HG03520 (cell line): ENCODE results near the gene PRRG1.
"Not testable (repeated sequence)": the region's sequence is repeated elsewhere in the genome, so short reads cannot be mapped to it uniquely, and the experiment has no call there.

ENCODE experiments used
- ATAC-seq: cut with Tn5 transposase; IDR thresholded peaks from one replicate; pipeline ENCODE4 v1.9.1; 2021; ENCODE audit warnings: mild to moderate bottlenecking, moderate library complexity; ENCODE audit not compliant: unreplicated experiment

Gene PRRG1

DNA sequence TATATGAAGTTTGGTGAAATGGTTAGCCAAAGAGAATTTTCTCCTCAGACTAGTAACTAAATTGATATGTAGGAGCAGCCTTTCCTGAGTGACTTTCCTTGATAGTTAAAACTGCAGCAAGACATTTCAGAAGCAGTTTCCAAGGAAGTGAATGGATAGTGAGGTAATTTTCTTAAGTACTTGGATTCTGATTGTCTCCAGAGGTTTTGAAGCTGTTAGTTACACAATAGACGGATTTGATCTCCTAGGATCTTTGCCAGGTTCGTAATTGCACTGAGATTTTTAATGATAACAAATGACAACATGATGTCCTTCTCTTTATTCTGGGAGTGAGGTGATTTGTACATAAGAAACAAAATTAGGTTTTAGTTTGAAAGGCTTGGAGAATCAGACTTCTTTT lies 29.2 kb downstream of the PRRG1 start:
- no peak for ATAC-seq

DNA sequence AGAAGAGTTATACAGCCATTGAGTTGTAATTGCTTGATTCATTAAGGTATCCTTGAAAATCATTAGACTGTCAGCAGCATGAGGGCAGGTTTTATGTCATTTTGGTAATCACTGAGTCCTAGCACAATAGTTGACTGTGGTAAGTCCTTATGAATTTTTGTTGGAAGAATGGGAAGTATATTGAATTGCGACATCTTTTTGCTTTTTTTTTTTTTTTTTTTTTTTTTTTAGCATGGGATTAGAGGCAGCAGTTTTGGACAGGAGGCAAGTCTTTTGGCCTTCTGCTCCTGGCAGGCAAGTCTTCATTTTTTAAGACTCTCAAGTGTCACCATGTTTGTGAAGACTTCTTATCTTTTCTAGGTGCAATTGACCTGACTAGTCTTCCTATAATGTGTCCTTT lies 29.7 kb downstream of the PRRG1 start:
- no peak for ATAC-seq

GRCh38 chrX:37380256-37380655 lies 31.1 kb downstream of the PRRG1 start:
- no peak for ATAC-seq

GRCh38 chrX:37380924-37381323 lies 31.8 kb downstream of the PRRG1 start:
- no peak for ATAC-seq

GRCh38 chrX:37383313-37383712 lies 34.1 kb downstream of the PRRG1 start:
- no peak for ATAC-seq

DNA sequence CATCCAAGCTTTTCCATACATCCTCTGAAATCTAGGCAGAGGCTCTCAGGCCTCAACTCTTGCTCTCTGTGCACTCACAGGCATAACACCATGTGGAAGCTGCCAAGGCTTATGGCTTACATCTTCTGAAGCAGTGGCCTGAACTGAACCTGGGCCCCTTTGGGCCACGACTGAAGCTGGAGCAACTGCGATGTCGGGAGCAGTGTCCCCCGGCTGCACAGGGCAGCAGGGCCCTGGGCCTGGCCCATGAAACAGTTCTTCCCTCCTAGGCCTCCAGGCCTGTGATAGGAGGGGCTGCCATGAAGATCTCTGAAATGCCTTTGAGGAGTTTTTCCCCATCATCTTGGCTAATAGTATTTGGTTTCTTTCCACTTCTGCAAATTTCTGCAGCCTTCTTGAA lies 39.2 kb downstream of the PRRG1 start:
- ATAC-seq = no peak

DNA sequence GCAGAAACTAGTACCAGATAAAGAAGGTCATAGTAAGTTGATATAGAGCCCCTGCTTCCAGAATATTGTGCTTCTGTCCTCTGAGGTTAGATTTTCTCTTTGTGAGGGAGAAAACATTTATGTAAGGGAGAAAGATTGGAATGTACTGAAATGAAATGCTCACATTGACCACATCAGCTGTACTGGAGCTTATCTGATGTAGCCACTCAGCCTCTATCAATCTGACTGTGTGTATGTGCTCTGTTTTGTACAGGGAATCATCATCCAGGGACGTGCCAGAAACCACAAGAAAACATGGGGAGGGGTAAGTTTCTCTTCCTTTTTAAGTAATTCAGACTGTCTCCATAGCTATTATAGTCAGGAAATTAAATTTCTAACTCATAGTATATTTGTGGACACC lies 56.8 kb downstream of the PRRG1 start:
- no peak for ATAC-seq

GRCh38 chrX:37407736-37408135 lies 58.6 kb downstream of the PRRG1 start:
- no peak for ATAC-seq

DNA sequence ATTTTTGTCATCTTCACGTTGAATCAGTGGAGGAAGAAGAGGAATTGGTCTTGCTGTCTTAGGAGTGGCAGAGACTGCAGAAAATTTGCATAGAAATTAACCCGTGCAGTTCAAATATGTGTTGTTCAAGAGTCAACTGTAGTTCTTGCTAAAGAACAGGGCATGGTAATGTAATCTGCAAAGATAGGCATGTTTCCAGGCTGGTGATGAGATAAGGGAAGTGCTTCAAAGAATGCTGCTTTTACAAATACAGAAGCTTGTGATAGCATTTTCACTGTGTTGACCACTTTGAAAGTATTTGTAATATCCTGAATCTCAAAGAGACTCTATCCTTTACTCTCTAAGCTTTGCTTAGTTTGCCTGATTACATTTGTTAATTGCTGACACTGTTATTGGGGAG lies 60.1 kb downstream of the PRRG1 start:
- ATAC-seq = no peak

DNA sequence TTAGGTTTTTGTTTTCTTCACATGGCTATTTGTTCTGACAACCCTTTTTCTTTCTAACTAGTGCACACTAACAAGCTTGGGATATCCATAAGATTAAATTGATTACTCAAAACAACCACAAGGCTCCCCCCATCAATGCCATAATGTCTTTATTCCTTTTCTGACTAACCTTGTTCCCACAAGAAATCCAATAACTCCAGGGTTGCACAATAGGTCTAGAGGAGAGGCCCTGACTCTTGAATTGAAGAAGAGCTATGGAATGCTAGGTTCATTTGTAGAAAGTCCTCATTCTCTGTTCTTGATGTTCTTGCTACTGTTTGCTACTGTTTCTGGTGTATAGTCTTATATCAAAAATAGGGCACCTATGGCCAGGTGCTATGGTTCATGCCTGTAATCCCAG lies 71.0 kb downstream of the PRRG1 start:
- no peak for ATAC-seq

DNA sequence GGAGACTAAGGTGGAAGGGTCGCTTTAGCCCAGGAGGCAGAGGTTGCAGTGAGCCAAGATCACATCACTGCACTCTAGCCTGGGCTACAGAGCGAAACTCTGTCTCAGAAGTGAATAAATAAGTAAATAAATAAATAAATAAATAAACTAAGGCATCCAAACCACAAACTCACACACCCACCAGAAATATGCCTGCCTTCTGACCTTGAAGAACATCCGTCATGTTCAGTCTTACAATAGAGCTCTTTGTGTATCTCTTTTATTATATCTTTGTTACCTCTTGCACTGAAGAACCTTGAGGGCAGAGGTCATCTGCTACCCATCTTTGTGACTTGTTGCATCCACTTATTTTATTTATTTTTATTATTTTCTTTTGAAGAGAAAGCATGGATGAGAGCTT lies 71.6 kb downstream of the PRRG1 start:
- ATAC-seq = no peak

GRCh38 chrX:37424000-37424429 lies 74.9 kb downstream of the PRRG1 start:
- no peak for ATAC-seq

DNA sequence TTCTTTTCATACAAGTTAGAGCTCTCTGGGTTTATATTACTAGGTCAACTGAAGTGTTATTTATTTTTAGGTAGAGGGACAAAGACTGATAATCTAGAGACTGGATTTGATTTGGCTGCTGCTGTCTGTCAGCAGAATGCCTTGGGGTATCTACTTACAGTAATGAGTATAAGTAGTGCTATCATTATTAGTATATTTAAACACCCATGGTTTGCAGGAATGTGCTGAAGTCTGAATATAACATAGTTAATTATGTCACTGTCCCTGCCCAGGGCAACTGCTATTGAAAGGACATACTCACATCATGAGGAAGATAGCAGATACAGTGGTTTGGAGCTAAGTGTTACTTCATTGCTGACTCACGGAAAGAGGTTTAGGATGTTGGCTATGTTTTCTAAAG lies 76.2 kb downstream of the PRRG1 start:
- no peak for ATAC-seq

GRCh38 chrX:37428962-37429361 lies 79.8 kb downstream of the PRRG1 start:
- ATAC-seq = not testable (repeated sequence)

DNA sequence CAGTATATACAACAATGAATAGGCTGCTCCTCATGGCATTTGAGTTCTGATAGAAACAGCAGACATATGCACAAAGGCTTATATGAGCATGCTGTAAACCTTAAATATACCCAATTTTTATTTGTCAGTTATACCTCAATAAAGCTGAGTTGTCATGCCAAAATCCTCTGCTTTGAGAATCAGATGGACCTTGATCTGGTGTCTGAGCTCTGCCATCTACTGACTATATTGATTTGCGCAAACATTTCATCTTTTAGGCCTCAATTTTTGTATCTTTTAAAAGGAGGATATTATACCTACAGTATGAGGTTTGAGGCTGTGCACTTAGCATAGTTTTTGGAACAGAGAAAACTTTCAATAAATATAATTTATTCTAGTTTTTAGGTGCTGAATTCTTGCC lies 85.2 kb downstream of the PRRG1 start:
- ATAC-seq = no peak

DNA sequence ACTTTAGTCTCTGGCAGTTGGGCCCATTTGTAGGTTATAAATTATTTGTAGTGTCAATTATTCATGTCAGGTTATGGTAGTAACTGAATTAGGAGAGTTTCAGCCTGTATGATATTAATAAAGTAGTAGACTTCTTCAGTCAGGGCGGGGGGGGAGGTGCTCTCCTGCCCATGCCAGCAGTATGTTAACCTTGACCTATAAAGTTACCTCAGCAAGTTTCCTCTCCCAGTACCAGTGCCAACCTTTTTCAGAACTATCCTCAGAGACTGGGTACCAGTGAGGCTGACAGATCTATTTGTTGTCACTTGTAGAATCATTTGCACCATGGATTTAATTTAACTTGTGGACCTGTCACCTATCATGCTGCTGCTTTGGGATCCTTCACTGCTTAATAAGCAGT lies 88.0 kb downstream of the PRRG1 start:
- ATAC-seq = no peak

DNA sequence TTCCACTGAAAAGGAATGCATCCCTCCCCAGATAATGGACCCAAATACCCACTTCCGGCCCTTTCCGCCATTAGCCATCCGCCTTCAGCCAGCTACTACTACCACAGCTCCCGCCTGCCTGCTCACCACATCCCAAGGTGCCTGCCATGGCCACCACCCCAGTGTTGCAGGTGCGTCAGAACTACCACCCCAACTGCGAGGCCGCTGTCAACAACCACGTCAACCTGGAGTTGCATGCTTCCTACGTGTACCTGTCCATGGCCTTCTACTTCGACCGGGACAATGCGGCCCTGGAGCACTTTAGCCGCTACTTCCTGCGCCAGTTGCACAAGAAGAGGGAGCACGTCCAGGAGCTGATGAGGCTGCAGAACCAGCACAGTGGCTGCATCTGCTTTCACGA lies 92.2 kb downstream of the PRRG1 start:
- ATAC-seq = no peak

DNA sequence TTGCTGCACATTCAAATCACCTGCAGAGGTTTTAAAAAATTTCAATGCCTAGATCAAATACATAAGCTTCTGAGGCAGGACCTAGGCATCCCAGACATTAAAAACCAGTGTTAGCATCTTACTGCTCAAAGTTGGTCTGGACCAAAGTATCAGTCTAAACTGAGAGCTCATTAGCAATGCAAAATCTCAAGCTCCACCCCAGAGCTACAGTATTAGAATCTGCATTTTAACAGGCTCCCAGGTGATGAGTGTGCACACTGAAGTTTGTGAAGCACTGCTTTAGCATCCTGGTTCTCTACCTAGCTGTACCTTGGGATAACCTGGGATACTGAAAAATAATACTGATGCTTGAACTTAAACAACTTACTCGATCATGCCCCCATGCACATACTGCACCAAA lies 96.0 kb downstream of the PRRG1 start:
- no peak for ATAC-seq

GRCh38 chrX:37453821-37454220 lies 104.7 kb downstream of the PRRG1 start:
- no peak for ATAC-seq

DNA sequence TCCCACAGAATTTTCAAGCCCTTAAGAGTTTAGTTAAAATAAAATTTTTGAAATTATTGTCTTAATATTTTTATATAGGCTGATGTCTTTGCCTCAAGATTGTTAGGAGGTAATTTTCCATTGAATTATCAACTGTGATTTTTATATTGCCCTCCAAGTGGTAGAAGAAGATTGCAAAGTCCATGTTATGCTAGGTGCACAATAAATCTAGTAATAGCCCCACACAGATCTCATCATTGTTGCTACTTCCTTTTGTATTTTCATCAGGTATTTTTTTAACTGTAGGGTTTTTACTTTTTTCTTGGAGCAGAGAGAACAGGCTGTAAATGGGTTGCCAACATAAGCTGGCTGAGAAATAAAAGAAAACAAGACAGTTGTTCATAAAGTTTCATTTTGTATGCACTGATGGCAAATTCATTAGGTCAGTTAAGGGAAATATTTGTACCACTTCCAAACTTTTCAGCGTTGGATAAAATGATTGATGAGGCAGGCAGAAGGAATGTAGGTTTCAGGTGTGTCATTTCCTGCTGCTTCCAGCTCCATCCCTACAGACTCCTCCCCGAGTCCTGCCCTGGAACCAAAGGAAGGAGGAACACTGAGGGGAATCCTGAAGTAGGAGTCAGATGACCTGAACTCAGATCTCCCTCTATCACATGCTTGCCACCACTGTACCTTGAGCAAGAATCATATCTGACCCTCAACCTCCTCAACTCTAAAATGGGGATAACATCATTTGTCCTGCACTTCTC lies 105.5 kb downstream of the PRRG1 start:
- no peak for ATAC-seq

GRCh38 chrX:37455381-37455780 lies 106.2 kb downstream of the PRRG1 start:
- no peak for ATAC-seq

DNA sequence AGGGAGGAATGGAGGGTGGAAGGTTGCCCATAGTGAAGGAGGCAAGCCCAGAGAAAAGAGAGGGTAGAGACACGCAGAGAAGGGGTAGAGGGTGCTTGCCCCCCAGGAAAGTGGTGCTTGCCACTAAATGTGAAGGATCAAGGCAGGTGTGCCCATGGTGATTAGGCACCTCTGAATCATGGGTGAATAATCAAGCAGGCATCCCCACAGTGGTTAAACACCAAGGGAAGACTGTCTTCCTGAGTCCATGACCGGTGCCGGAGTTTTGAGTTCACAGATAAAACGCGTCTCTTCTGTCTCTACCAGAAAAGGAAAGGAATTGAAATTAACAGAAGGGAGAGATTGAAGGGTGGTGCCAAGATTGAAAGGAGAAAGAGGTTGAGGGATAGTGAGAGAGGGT lies 111.1 kb downstream of the PRRG1 start:
- ATAC-seq = not testable (repeated sequence)

- ATAC-seq = no peak
Measured at GRCh38 chrX:37462346-37462745, 113.2 kb downstream of the PRRG1 start.
